K562 (cell line): ENCODE measurements around the gene UQCRC1. TPM values are rescaled to one million over a fixed set of nuclear protein-coding genes. Genes with fewer than 3 reads are reported as not detected.

ENCODE experiments used
- ATAC-seq: fragments of 200-7000 bp; cut with Tn5 transposase; 3 replicates; pipeline ENCODE4 v1.9.1; 2020; ENCODE audit warnings: moderate library complexity
- BruUV-seq: library from RNA; stranded (reverse); fragments of 400-500 nt; replicated peaks from 2 replicates; lab custom pipeline; 2021; lab: Mats Ljungman, UMichigan
- CTCF ChIA-PET: fragments of 300-600 bp; formaldehyde crosslinking; extraction: SDS; loops from one replicate; lab custom pipeline; 2021; ENCODE audit warnings: low intra/inter-chr PET ratio; lab: Yijun Ruan, JAX
- POLR2A ChIA-PET: fragments of 300-600, 350-650 bp; sonication (Branson Sonifier 250); formaldehyde crosslinking; extraction: SDS; loops from one replicate; lab custom pipeline; 2021; ENCODE audit warnings: antibody characterized with exemption, inconsistent platforms; lab: Yijun Ruan, JAX
- DNase-seq, 4 experiments: peaks; one replicate each; pipeline versions ENCODE4 v3.0.0 to v3.0.0-alpha.2; 2011 to 2018; ENCODE audit warnings: low spot score in 3 of 4, mixed read lengths in 3 of 4; ENCODE audit errors: extremely low read depth in 1 of 4
- FAIRE-seq: peaks from 2 replicates; lab custom pipeline; 2011; peaks lifted over from hg19 to GRCh38; lab: Jason Lieb, UNC
- H2AFZ ChIP-seq: 2 replicates; pipeline ENCODE4 v1.6.0; 2011; ENCODE audit warnings: low read depth, low read length, control low read depth, inconsistent platforms
- H3K27ac ChIP-seq: fragments of 200-600 bp; 3 replicates; pipeline ENCODE4 v1.8.0; 2011; ENCODE audit warnings: low read depth, mild to moderate bottlenecking, control low read depth, inconsistent platforms, low read length, moderate library complexity, mixed read lengths; ENCODE audit errors: extremely low read depth
- H3K27me3 ChIP-seq, 2 experiments: fragments of 300-600 bp in 1 of 2; 2 replicates in 1 of 2; 3 replicates in 1 of 2; pipeline versions ENCODE4 v1.6.0 to v1.8.0; 2011; ENCODE audit warnings: inconsistent platforms in 2 of 2, low read length in 2 of 2, mild to moderate bottlenecking in 1 of 2, mixed read lengths in 1 of 2, moderate library complexity in 1 of 2; ENCODE audit not compliant: control insufficient read depth in 2 of 2, insufficient read depth in 2 of 2
- H3K36me3 ChIP-seq: fragments of 300-600 bp; 3 replicates; pipeline ENCODE4 v1.8.0; 2011; ENCODE audit warnings: mild to moderate bottlenecking, low read length, inconsistent platforms; ENCODE audit not compliant: control insufficient read depth, insufficient read depth
- H3K4me1 ChIP-seq, 2 experiments: fragments of 200-600 bp in 1 of 2; replicated peaks in 1 of 2; 2 replicates in 1 of 2; 3 replicates in 1 of 2; pipeline versions ENCODE4 v1.5.1 to v1.8.0; 2011; ENCODE audit warnings: inconsistent platforms in 2 of 2, low read length in 2 of 2, mild to moderate bottlenecking in 1 of 2, mixed read lengths in 1 of 2, moderate library complexity in 1 of 2; ENCODE audit not compliant: control insufficient read depth in 2 of 2, insufficient read depth in 2 of 2
- H3K4me2 ChIP-seq: 2 replicates; pipeline ENCODE4 v1.6.1; 2011; ENCODE audit warnings: low read length, control low read depth, inconsistent platforms, mixed read lengths; ENCODE audit not compliant: insufficient read depth
- H3K4me3 ChIP-seq: fragments of 200-600 bp; sonication (generic), shearing (Covaris generic); 2 replicates; pipeline ENCODE4 v1.5.1; 2016; ENCODE audit warnings: control low read depth, inconsistent platforms
- H3K79me2 ChIP-seq: fragments of 200-600 bp; 3 replicates; pipeline ENCODE4 v1.8.0; 2011; ENCODE audit warnings: low read length, inconsistent platforms; ENCODE audit not compliant: control insufficient read depth, insufficient read depth
- H3K9ac ChIP-seq, 2 experiments: 2 replicates each; pipeline versions ENCODE4 v1.6.0 to v1.6.1; 2011; ENCODE audit warnings: low read depth in 2 of 2, low read length in 2 of 2, control low read depth in 1 of 2, inconsistent platforms in 1 of 2, mild to moderate bottlenecking in 1 of 2, mixed read lengths in 1 of 2; ENCODE audit not compliant: insufficient read depth in 1 of 2
- H3K9me1 ChIP-seq: one replicate; pipeline ENCODE4 v1.6.0; 2011; ENCODE audit warnings: inconsistent platforms, mild to moderate bottlenecking, low read length, moderate library complexity; ENCODE audit not compliant: control insufficient read depth, insufficient read depth
- H3K9me3 ChIP-seq: replicated peaks from 2 replicates; pipeline ENCODE4 v1.5.1; 2011; ENCODE audit warnings: low read depth, low read length, inconsistent platforms; ENCODE audit not compliant: control insufficient read depth, insufficient read depth
- H4K20me1 ChIP-seq: replicated peaks from 2 replicates; pipeline ENCODE4 v1.6.1; 2011; ENCODE audit warnings: low read length, inconsistent platforms, mixed read lengths; ENCODE audit not compliant: control insufficient read depth, insufficient read depth
- ARHGAP35 ChIP-seq: fragments of 450-650 bp; IDR thresholded peaks from 2 replicates; pipeline ENCODE4 v1.6.1; 2018; ENCODE audit not compliant: partially characterized antibody
- CBX1 ChIP-seq: sonication (generic); IDR thresholded peaks from 2 replicates; pipeline ENCODE4 v1.6.1; 2016; ENCODE audit warnings: antibody characterized with exemption, low read depth, mild to moderate bottlenecking
- CBX3 ChIP-seq, 2 experiments: IDR thresholded peaks; 1 replicate in 1 of 2; 2 replicates in 1 of 2; pipeline ENCODE4 v1.6.1; 2012; ENCODE audit warnings: inconsistent platforms in 2 of 2, low read length in 2 of 2, borderline replicate concordance in 1 of 2, control low read depth in 1 of 2
- E2F3 ChIP-seq: fragments of 250-450 bp; sonication (Bioruptor Pico); IDR thresholded peaks from 2 replicates; pipeline ENCODE4 v1.4.0; 2020; ENCODE audit warnings: mild to moderate bottlenecking
- JUN ChIP-seq, 2 experiments: sonication (generic) in 1 of 2; formaldehyde crosslinking in 1 of 2; IDR thresholded peaks; 2 replicates each; pipeline versions ENCODE4 v1.6.1 to v1.8.0; 2012 to 2022; ENCODE audit warnings: borderline replicate concordance in 2 of 2, mild to moderate bottlenecking in 2 of 2, improper control_type of control experiment in 1 of 2, low read depth in 1 of 2, low read length in 1 of 2, missing genetic modification reagents in 1 of 2
- MEF2D ChIP-seq: conservative IDR thresholded peaks from 2 replicates; pipeline ENCODE4 v1.6.1; 2016; ENCODE audit warnings: low read depth, missing genetic modification characterization, missing compliant biosample characterization
- NCOR1 ChIP-seq: fragments of 450-650 bp; IDR thresholded peaks from 2 replicates; pipeline ENCODE4 v1.6.1; 2016; ENCODE audit warnings: mild to moderate bottlenecking, moderate library complexity
- NR2C2 ChIP-seq, 2 experiments: fragments of 200-800 bp in 1 of 2; sonication (Bioruptor generic) in 1 of 2; sonication (generic) in 1 of 2; formaldehyde crosslinking in 1 of 2; IDR thresholded peaks; 2 replicates each; pipeline versions ENCODE4 v1.6.1 to v1.8.0; 2016 to 2022; ENCODE audit warnings: mild to moderate bottlenecking in 1 of 2, missing compliant biosample characterization in 1 of 2, missing genetic modification characterization in 1 of 2, missing genetic modification reagents in 1 of 2
- PYGO2 ChIP-seq: fragments of 450-650 bp; IDR thresholded peaks from 2 replicates; pipeline ENCODE4 v1.6.1; 2016; ENCODE audit warnings: mild to moderate bottlenecking, missing genetic modification characterization, moderate library complexity, missing compliant biosample characterization
- RBBP5 ChIP-seq: fragments of 200-600 bp; sonication (generic); IDR thresholded peaks from 2 replicates; pipeline ENCODE4 v1.6.1; 2012; ENCODE audit warnings: borderline replicate concordance, mild to moderate bottlenecking, low read length, control low read depth, inconsistent platforms; ENCODE audit not compliant: insufficient read depth, poor library complexity, severe bottlenecking
- TRIM28 ChIP-seq: fragments of 450-650 bp; IDR thresholded peaks from 2 replicates; pipeline ENCODE4 v1.6.1; 2017
- XRCC3 ChIP-seq: fragments of 450-650 bp; IDR thresholded peaks from 2 replicates; pipeline ENCODE4 v1.6.1; 2017; ENCODE audit warnings: mild to moderate bottlenecking, moderate library complexity
- ZBTB2 ChIP-seq: fragments of 450-650 bp; IDR thresholded peaks from 2 replicates; pipeline ENCODE4 v1.6.1; 2016; ENCODE audit warnings: antibody characterized with exemption
- ZC3H11A ChIP-seq: IDR thresholded peaks from 2 replicates; pipeline ENCODE4 v1.6.1; 2012; ENCODE audit warnings: low read depth, low read length, improper control_type of control experiment
- ZEB2 ChIP-seq: fragments of 450-650 bp; IDR thresholded peaks from 2 replicates; pipeline ENCODE4 v1.6.1; 2016
- ZNF23 ChIP-seq: fragments of 250-450 bp; sonication (Bioruptor Pico); IDR thresholded peaks from 2 replicates; pipeline ENCODE4 v1.4.0; 2020; ENCODE audit warnings: mild to moderate bottlenecking
- ZNF584 ChIP-seq: fragments of 200-800 bp; sonication (Bioruptor generic); IDR thresholded peaks from 2 replicates; pipeline ENCODE4 v1.6.1; 2016; ENCODE audit warnings: low read depth, mild to moderate bottlenecking, missing genetic modification characterization, missing compliant biosample characterization
- ZSCAN32 ChIP-seq: fragments of 450-650 bp; formaldehyde crosslinking; IDR thresholded peaks from 2 replicates; pipeline ENCODE4 v1.4.0; 2020; ENCODE audit warnings: mild to moderate bottlenecking, moderate library complexity
- WGBS: fragments of 100-300 bp; shearing (Covaris generic); methylation state at CpG from one replicate; pipeline ENCODE4 v1.1.6; 2016; ENCODE audit warnings: low coverage, mixed read lengths; ENCODE audit not compliant: insufficient coverage; ENCODE audit errors: missing lambda C conversion rate; 5-methylcytosine and 5-hydroxymethylcytosine counted together
- in situ Hi-C: fragments of 300-500 bp; cut with MboI; formaldehyde crosslinking; loops from 4 replicates; pipeline ENCODE4 v1.15.0; 2018; ENCODE audit warnings: inconsistent platforms, mixed read lengths
- intact Hi-C: fragments of 100-400 bp; cut with micrococcal nuclease; formaldehyde crosslinking; loops from 2 replicates; pipeline ENCODE4 v1.14.2; 2022
- polyA plus RNA-seq, 8 experiments: library from polyadenylated mRNA; depleted of rRNA in 4 of 8; stranded (reverse) in 5 of 8; unstranded in 3 of 8; fragments of >200 nt; fragmentation: Nextera tagmentation in 2 of 8; fragmentation: Illumina TruSeq in 1 of 8; extraction: Ambion mirVana in 2 of 8; extraction: Trizol in 1 of 8; gene quantifications; 2 replicates each; pipeline versions ENCODE4 v1.2.1 to v1.2.3, GENCODE V29; 2011 to 2014; ENCODE audit warnings: inconsistent platforms in 1 of 8, missing spikeins in 1 of 8
- total RNA-seq, 7 experiments: library from RNA; depleted of rRNA in 6 of 7; stranded (reverse); fragments of >200 nt in 6 of 7; fragmentation: Illumina TruSeq in 2 of 7; extraction: Trizol in 2 of 7; gene quantifications; 2 replicates each; pipeline versions ENCODE4 v1.2.1 to v1.2.3, GENCODE V29; 2011 to 2021; ENCODE audit warnings: low replicate concordance in 1 of 7
- TF ChIP-seq, protein P1 (sequence below): sonication (generic); formaldehyde crosslinking; IDR thresholded peaks from 2 replicates; pipeline ENCODE4 v1.8.0; 2022; ENCODE audit warnings: mild to moderate bottlenecking, missing genetic modification reagents, borderline replicate concordance

UQCRC1 gene
- total and polyA plus RNA-seq, 9 of the 15 experiments (the other 6 are each of a cell fraction or from before 2014, with no cell fraction given) = 125 to 424 (median 268) TPM

- ATAC-seq = no peak
- intact Hi-C loops = no loop called here
- no TSS peak for BruUV-seq
- in situ Hi-C loops = no loop called here
- no peaks in the 10 kb centered on the region for H3K9me1 ChIP-seq
- H2AFZ ChIP-seq = no peak overlapping the region
- no peak for FAIRE-seq
- H3K4me3 ChIP-seq = no peak overlapping the region
- ChIA-PET POLR2A (no interaction called here), CTCF (no interaction called here)
- H4K20me1 ChIP-seq = no peaks in the 10 kb centered on the region
- H3K9me3 ChIP-seq = peaks cover 6% of the 10 kb centered on the region; the same call in 1 of the 2 replicates
- no peak overlapping the region for H3K27ac ChIP-seq
- H3K9ac ChIP-seq = no peak overlapping the region
- no peaks in the 10 kb centered on the region for H3K27me3 ChIP-seq
- WGBS = 21% methylated on average over 4 of the region's 4 CpGs
- H3K79me2 ChIP-seq = no peaks in the 10 kb centered on the region
- no peaks in the 10 kb centered on the region for H3K36me3 ChIP-seq
- H3K4me1 ChIP-seq = peaks cover 0 to 7% of the 10 kb centered on the region in 2 experiments; a peak in 2 of 5 replicates
- DNase-seq = no peak
- H3K4me2 ChIP-seq = no peak overlapping the region
- peak in 1 of 2 experiments; percentile 99; a peak in 2 of 3 replicates for TF ChIP-seq CBX3 (IDR thresholded peaks at IDR 0.05; ENCODE audit: borderline replicate concordance in 1 of 2, low read length in 2 of 2)
- no peak for TF ChIP-seq ARHGAP35
- TF ChIP-seq, protein P1, sequence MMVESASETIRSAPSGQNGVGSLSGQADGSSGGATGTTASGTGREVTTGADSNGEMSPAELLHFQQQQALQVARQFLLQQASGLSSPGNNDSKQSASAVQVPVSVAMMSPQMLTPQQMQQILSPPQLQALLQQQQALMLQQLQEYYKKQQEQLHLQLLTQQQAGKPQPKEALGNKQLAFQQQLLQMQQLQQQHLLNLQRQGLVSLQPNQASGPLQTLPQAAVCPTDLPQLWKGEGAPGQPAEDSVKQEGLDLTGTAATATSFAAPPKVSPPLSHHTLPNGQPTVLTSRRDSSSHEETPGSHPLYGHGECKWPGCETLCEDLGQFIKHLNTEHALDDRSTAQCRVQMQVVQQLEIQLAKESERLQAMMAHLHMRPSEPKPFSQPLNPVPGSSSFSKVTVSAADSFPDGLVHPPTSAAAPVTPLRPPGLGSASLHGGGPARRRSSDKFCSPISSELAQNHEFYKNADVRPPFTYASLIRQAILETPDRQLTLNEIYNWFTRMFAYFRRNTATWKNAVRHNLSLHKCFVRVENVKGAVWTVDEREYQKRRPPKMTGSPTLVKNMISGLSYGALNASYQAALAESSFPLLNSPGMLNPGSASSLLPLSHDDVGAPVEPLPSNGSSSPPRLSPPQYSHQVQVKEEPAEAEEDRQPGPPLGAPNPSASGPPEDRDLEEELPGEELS (CRISPR knock-in tag) = no peak
- TF ChIP-seq XRCC3 = peak; percentile 91; the same call in 1 of the 2 replicates
- no peak for TF ChIP-seq ZNF23 (CRISPR knock-in tag)
- TF ChIP-seq JUN (IDR thresholded peaks at IDR 0.05; ENCODE audit: borderline replicate concordance, low read depth, low read length) = no peak
- TF ChIP-seq JUN (CRISPR knock-in tag; IDR thresholded peaks at IDR 0.05; ENCODE audit: borderline replicate concordance) = no peak
- no peak for TF ChIP-seq RBBP5
- TF ChIP-seq PYGO2 = no peak
- TF ChIP-seq E2F3 (CRISPR knock-in tag) = no peak
- TF ChIP-seq NR2C2 (CRISPR knock-in tag; IDR thresholded peaks at IDR 0.05) = no peak
- TF ChIP-seq NR2C2 (tag; IDR thresholded peaks at IDR 0.05) = no peak
- no peak for TF ChIP-seq NCOR1
- TF ChIP-seq ZEB2 = 0 out of 2 replicates have a peak, but pooled peaks have one; percentile 21
- TF ChIP-seq MEF2D (tag) = no peak
- no peak for TF ChIP-seq ZNF584 (CRISPR knock-in tag)
- TF ChIP-seq ZBTB2 = no peak
- peak; percentile 77; the same call in 1 of the 2 replicates for TF ChIP-seq CBX1
- no peak for TF ChIP-seq ZSCAN32 (CRISPR knock-in tag)
- no peak for TF ChIP-seq ZC3H11A
- peak; percentile 97 for TF ChIP-seq TRIM28
Measured at GRCh38 chr3:48617559-48617958, 8.1 kb upstream of the UQCRC1 start.
